Stimulated activated CD8-positive, alpha-beta memory T cell treated with anti-CD3 and anti-CD28 coated beads, Interleukin-4, amount 100 ng/mL, for 1 hour (primary cell): ENCODE results near the gene ZNF385D.

ENCODE experiments used
- DNase-seq, 2 donors: peaks; one replicate each; pipeline ENCODE4 v3.0.0-alpha.2; 2020; ENCODE audit warnings: low read depth in 2 of 2, low spot score in 1 of 2

Gene ZNF385D

GRCh38 chr3:21682206-21682605 is 68.8 kb downstream of the ZNF385D start:
- no peak for DNase-seq

GRCh38 chr3:21673393-21673792 is 77.6 kb downstream of the ZNF385D start:
- no peak for DNase-seq

DNA sequence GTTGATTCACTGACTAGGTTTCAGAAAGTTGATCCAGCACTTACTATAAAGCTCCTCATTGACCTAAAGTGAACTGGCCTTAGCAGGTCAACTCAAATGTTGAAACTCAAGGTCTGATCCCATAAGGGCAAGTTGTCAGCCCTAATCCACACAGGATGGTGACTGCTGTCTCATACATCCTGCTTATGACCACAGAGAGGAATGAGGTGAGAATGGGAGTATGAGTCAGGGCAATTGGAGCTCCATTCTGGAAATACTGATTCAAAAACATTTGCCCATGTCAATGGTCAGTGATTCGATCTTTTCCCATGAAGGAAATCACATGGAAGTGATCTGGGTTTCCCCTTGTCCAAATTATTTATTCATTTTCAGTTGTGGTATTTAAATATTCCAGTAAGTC is 78.7 kb downstream of the ZNF385D start:
- DNase-seq, result no peak

- no peak for DNase-seq
These were observed 80.6 kb downstream of the ZNF385D start for GRCh38 chr3:21670386-21670785.

GRCh38 chr3:21668012-21668411 is 83.0 kb downstream of the ZNF385D start:
- no peak for DNase-seq

GRCh38 chr3:21665444-21666100 is 85.4 kb downstream of the ZNF385D start:
- DNase-seq, result no peak

GRCh38 chr3:21664996-21665395 is 86.0 kb downstream of the ZNF385D start:
- no peak for DNase-seq

- no peak for DNase-seq
These were observed 88.6 kb downstream of the ZNF385D start for GRCh38 chr3:21662403-21662802.

- no peak for DNase-seq
These were observed 96.3 kb downstream of the ZNF385D start for GRCh38 chr3:21654662-21655061.

DNA sequence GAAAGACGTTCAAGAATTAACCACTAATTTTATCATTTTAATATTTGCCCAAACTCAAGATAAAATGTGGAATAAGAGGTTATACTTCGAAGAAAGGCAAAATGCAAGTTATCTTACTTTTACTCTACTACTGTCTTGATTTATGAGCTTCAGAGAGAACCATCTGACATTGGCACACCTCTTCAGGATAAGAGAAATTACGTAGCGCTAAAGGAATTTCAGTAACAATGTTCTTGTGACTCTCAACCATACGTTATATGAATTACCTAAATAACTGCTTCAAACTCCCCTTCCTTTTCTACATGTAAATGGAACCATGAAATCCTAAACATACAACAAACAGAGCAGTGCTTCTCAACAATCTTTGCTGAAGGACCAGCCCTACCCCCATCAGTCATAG is 96.8 kb downstream of the ZNF385D start:
- DNase-seq, result no peak

- DNase-seq, result no peak
These were observed 101.5 kb downstream of the ZNF385D start for GRCh38 chr3:21649519-21649918.

- DNase-seq, result no peak
These were observed 103.0 kb downstream of the ZNF385D start for GRCh38 chr3:21647961-21648360.

DNA sequence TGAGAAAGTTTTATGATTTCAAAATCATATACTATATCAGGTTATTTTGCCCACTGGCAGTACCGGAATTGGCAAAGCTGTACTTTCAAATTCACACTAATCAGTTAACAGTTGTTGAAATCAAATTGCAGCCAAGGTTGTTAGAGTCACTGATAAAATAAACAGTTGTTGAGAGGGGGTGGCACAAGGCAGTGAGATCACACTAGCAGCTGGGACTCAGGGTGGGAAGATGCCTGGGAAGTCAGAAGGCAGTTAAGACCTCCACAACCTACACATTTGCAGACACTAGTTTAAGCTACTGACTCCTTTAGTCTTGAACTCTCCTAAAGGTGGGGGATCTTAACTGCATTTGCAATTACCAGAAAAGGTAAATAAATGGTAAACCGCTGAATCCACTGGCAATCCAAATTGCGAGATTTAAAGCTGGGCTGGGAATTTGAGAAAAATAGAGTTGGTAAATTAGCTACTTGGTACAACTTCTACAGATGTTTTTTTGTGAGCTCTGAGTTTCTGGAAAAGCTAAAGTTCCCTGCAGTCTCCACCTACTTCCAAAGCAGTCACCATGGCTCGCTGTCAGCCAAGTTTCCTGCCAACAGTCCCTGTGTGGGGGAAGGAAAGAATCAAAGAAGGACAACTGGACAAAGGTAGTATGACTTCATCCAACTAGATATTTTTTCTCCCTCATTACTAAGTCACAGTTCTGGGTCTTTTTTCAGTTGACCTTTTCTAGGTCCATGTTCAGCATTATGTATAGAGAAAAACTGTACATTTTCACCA is 105.7 kb downstream of the ZNF385D start:
- no peak for DNase-seq

GRCh38 chr3:21644268-21644667 is 106.7 kb downstream of the ZNF385D start:
- no peak for DNase-seq

GRCh38 chr3:21643752-21644151 is 107.3 kb downstream of the ZNF385D start:
- DNase-seq, result no peak

GRCh38 chr3:21642433-21642832 is 108.6 kb downstream of the ZNF385D start:
- no peak for DNase-seq

GRCh38 chr3:21641959-21642358 is 109.1 kb downstream of the ZNF385D start:
- DNase-seq, result no peak

DNA sequence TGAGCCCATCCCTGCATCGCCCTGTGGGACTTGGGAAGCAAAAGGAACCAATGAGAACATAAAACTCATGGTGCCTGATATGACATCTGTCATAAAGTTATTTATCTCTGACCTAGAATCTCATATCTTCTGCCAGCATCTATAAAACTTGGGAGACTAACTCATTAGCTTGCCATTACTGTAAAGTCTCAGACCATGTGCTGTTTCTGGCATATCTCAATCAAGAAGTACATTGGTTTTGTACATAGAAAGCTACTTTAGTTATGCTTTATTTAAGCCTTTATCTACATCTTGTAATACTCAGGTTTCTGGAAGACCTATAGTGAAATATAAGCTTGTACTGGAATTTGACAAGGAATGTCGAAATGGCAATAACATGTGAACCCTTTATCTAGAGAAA is 112.5 kb downstream of the ZNF385D start:
- DNase-seq, result no peak

- no peak for DNase-seq
These were observed 116.9 kb downstream of the ZNF385D start for GRCh38 chr3:21634112-21634511.

GRCh38 chr3:21624524-21624923 is 126.5 kb downstream of the ZNF385D start:
- DNase-seq, result no peak

DNA sequence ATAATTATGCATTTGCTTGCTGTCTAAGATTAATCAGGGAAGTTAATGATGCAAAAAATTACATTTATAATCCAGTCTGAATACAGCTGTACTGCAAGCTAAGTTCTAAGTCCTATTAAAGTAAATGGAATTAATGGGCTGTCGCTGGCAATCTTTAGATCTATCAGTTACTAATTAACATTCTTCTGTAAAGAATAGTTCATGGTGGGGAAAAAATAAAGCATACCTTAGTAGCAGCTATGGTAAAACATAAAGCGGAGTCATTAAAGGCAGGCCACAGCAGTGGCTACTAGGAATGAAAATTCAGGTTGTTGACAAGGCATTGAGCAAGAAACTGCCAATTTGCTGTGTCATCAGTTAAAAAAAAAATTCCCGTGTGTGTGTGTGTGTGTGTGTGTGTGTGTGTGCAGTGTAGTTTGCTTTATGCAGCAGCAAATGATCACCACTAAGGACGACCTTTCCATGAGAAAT is 129.8 kb downstream of the ZNF385D start:
- no peak for DNase-seq

GRCh38 chr3:21620511-21621155 is 130.4 kb downstream of the ZNF385D start:
- no peak for DNase-seq
